Upper lobe of left lung (tissue), 6 donors: Measurements from ENCODE around the gene OPTC. TPM values are rescaled to one million over a fixed set of nuclear protein-coding genes. Genes with fewer than 3 reads are reported as not detected.

Source experiments
- ATAC-seq, 2 donors: fragments of 200-7000 bp; cut with Tn5 transposase; one replicate each; pipeline ENCODE4 v1.9.1; 2022; ENCODE audit warnings: mild to moderate bottlenecking in 2 of 2, moderate library complexity in 2 of 2; ENCODE audit not compliant: low FRiP score in 2 of 2
- DNase-seq, 2 donors: peaks; one replicate each; pipeline ENCODE4 v3.0.0-alpha.2; 2019 to 2020
- H3K27ac ChIP-seq, 4 donors: fragments of 200-600 bp; sonication (generic); one replicate each; pipeline ENCODE4 v1.5.1; 2016 to 2019
- H3K27me3 ChIP-seq, 4 donors: fragments of 200-600 bp; sonication (generic); one replicate each; pipeline ENCODE4 v1.5.1; 2017 to 2019
- H3K36me3 ChIP-seq, 4 donors: fragments of 200-600 bp; sonication (generic); one replicate each; pipeline ENCODE4 v1.5.1; 2016 to 2019
- H3K4me1 ChIP-seq, 4 donors: fragments of 200-600 bp; sonication (generic); one replicate each; pipeline ENCODE4 v1.5.1; 2018 to 2019
- H3K4me3 ChIP-seq, 4 donors: fragments of 200-600 bp; sonication (generic); one replicate each; pipeline ENCODE4 v1.5.1; 2017 to 2019; ENCODE audit warnings: mild to moderate bottlenecking in 2 of 4, moderate library complexity in 1 of 4
- H3K9me3 ChIP-seq, 4 donors: fragments of 200-600 bp; sonication (generic); one replicate each; pipeline ENCODE4 v1.5.1; 2018 to 2019
- CTCF ChIP-seq, 6 experiments: fragments of 450-650 bp in 4 of 6; fragments of 200-600 bp in 2 of 6; sonication (generic) in 2 of 6; IDR thresholded peaks; one replicate each; pipeline ENCODE4 v1.5.1; 2016 to 2019; ENCODE audit warnings: antibody characterized with exemption in 6 of 6
- EP300 ChIP-seq, 4 donors: sonication (generic); formaldehyde crosslinking; IDR thresholded peaks; one replicate each; pipeline ENCODE4 v1.5.1; 2017; ENCODE audit warnings: antibody characterized with exemption in 4 of 4, control low read depth in 2 of 4
- POLR2A ChIP-seq, 4 donors: fragments of 450-650 bp; IDR thresholded peaks; one replicate each; pipeline ENCODE4 v1.5.1; 2016 to 2017; ENCODE audit warnings: antibody characterized with exemption in 4 of 4, mild to moderate bottlenecking in 2 of 4
- POLR2AphosphoS5 ChIP-seq, 2 donors: sonication (generic); formaldehyde crosslinking; IDR thresholded peaks; one replicate each; pipeline ENCODE4 v1.5.1; 2017; ENCODE audit warnings: antibody characterized with exemption in 2 of 2
- WGBS, 2 donors: methylation state at CpG; one replicate each; pipeline ENCODE4 v1.1.5; 2017 to 2018; 5-methylcytosine and 5-hydroxymethylcytosine counted together
- total RNA-seq, 6 donors: library from RNA; depleted of rRNA in 4 of 6; stranded (reverse); fragments of >200 nt in 4 of 6; gene quantifications; one replicate each; pipeline versions ENCODE4 v1.1.0 to v1.2.1, GENCODE V29; 2016 to 2021
- donor health status: DM: no; HTN: no; CAD: no; lungs with moderate emphysema.
- donor health status: DM: no; HTN: yes; CAD: no; lungs with severe emphysema.

Gene OPTC
- total RNA-seq, 6 donors from 2014 or later = not detected

DNA sequence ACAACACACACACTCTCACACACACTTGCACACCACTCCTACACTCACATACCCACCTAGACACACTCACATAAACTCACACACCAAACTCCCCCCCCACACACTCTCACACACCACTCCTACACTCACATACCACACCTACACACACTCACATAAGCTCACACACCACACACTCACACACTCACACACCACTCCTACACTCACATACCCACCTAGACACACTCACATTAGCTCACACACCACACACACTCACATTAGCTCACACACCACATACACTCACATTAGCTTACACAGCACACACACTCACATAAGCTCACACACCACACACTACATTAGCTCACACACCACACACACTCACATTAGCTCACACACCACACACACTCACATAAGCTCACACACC, 33.1 kb downstream of the OPTC start:
- ATAC-seq (no peak), DNase-seq (no peak)
- Histone ChIP-seq H3K27ac (no peak overlapping the region), H3K27me3 (no peaks in the 10 kb centered on the region), H3K4me3 (no peak overlapping the region), H3K36me3 (no peaks in the 10 kb centered on the region), H3K4me1 (peaks cover 0 to 2% (median 0%) of the 10 kb centered on the region in 4 donors), H3K9me3 (no peaks in the 10 kb centered on the region)
- TF ChIP-seq CTCF (IDR thresholded peaks at IDR 0.05) (no peak), POLR2AphosphoS5 (IDR thresholded peaks at IDR 0.05) (no peak), POLR2A (IDR thresholded peaks at IDR 0.05) (no peak), EP300 (IDR thresholded peaks at IDR 0.05) (no peak)

DNA sequence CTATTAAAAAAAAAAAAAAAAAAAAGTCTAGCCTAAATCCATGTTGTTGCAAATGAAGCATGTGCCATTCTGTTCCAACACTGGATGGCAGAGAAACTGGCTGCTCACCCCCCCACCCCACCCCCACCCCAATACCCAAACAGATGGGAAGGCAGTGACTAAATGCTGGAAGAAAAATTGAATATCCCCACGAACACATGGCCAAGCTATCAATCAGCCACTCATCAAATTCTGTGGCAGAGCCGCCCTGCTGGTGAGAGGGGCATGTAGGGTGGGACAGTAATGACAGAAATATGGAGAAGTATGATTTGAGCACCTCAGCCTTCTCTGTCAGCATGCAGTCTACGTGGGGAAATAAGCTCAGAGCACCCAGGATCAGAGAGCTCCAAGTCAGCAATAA, 34.1 kb downstream of the OPTC start:
- Histone ChIP-seq H3K27ac (no peak overlapping the region), H3K4me1 (peaks cover 0 to 2% (median 0%) of the 10 kb centered on the region in 4 donors), H3K27me3 (no peaks in the 10 kb centered on the region), H3K4me3 (no peak overlapping the region), H3K36me3 (no peaks in the 10 kb centered on the region), H3K9me3 (no peaks in the 10 kb centered on the region)
- 84 to 93% methylated on average over 3 of the region's 3 CpGs for WGBS, 2 donors
- ATAC-seq = no peak
- no peak for DNase-seq
- TF ChIP-seq CTCF (IDR thresholded peaks at IDR 0.05) = no peak
- TF ChIP-seq EP300 (IDR thresholded peaks at IDR 0.05) = no peak
- no peak for TF ChIP-seq POLR2A (IDR thresholded peaks at IDR 0.05)
- no peak for TF ChIP-seq POLR2AphosphoS5 (IDR thresholded peaks at IDR 0.05)

GRCh38 chr1:203528976-203529835, 35.3 kb downstream of the OPTC start:
- WGBS, 2 donors = 68 to 71% methylated on average over 6 of the region's 6 CpGs

GRCh38 chr1:203531063-203531462, 37.1 kb downstream of the OPTC start:
- Histone ChIP-seq H3K36me3 (no peaks in the 10 kb centered on the region), H3K4me3 (no peak overlapping the region), H3K4me1 (peaks cover 0 to 6% (median 2%) of the 10 kb centered on the region in 4 donors), H3K27me3 (no peaks in the 10 kb centered on the region), H3K27ac (no peak overlapping the region), H3K9me3 (no peaks in the 10 kb centered on the region)
- 90 to 96% methylated on average over 3 of the region's 3 CpGs for WGBS, 2 donors
- TF ChIP-seq POLR2A (IDR thresholded peaks at IDR 0.05) = no peak
- TF ChIP-seq CTCF (IDR thresholded peaks at IDR 0.05) = no peak
- TF ChIP-seq EP300 (IDR thresholded peaks at IDR 0.05) = no peak
- no peak for TF ChIP-seq POLR2AphosphoS5 (IDR thresholded peaks at IDR 0.05)
- no peak for ATAC-seq
- no peak for DNase-seq

More at GRCh38 chr1:203528976-203529835, 35.3 kb downstream of the OPTC start:
- H3K27me3 ChIP-seq = no peaks in the 10 kb centered on the region
- no peaks in the 10 kb centered on the region for H3K36me3 ChIP-seq
- ATAC-seq (no peak), DNase-seq (no peak)
- H3K9me3 ChIP-seq = no peaks in the 10 kb centered on the region
- TF ChIP-seq POLR2AphosphoS5 (IDR thresholded peaks at IDR 0.05) (no peak), POLR2A (IDR thresholded peaks at IDR 0.05) (no peak), CTCF (IDR thresholded peaks at IDR 0.05) (no peak), EP300 (IDR thresholded peaks at IDR 0.05) (no peak)
- H3K4me3 ChIP-seq = no peak overlapping the region
- no peak overlapping the region for H3K27ac ChIP-seq
- H3K4me1 ChIP-seq = no peaks in the 10 kb centered on the region

DNA sequence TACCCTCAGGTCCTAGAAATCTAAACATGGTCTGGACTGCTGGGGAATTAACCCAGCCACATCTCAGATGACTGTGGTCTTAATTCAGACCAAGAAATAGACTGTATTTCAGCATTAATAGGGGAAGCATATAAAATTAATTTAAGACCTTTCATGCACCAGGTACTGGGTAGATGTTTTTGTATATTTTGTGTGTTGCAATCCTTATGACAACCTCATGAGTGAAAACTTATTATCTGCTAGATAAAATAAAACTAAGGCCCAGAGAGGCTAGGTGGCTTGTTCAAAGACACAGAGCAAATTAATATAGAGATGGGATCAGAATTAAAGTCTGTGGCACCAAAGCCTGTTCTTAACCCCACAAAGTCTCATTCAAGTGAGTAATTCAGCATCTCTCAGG, 40.1 kb downstream of the OPTC start:
- DNase-seq = no peak
- no peaks in the 10 kb centered on the region for H3K27me3 ChIP-seq
- no peak overlapping the region for H3K27ac ChIP-seq
- ATAC-seq = no peak
- no peak overlapping the region for H3K4me3 ChIP-seq
- peaks cover 0 to 27% (median 3%) of the 10 kb centered on the region in 4 donors for H3K4me1 ChIP-seq
- TF ChIP-seq EP300 (IDR thresholded peaks at IDR 0.05) (no peak), POLR2AphosphoS5 (IDR thresholded peaks at IDR 0.05) (no peak)
- no peaks in the 10 kb centered on the region for H3K9me3 ChIP-seq
- H3K36me3 ChIP-seq = no peaks in the 10 kb centered on the region
